ENCODE data around the gene TRERF1.
"Not testable (repeated sequence)": the region's sequence is repeated elsewhere in the genome, so short reads cannot be mapped to it uniquely, and the experiment has no call there.

The TRERF1 gene

DNA sequence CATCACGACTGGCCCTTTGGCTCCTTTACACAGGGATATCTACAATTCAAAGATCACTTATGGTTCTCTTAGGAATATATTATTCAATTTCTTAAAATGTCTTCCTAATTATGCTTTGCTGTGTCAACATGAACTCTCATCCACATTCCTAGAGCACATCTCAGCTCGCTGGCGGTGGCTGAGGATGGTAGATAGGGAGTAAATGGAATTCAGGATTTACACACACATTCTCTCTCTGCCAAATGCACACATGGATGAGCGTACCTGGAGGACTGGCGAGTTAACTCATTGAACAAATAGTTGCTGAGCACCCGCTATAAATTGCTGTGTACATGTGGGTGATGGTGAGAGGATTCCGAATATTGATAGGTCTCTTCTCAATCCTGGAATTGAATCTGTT is 229.3 kb downstream of the TRERF1 start:
- no peak for DNase-seq (ENCODE audit: low spot score)

DNA sequence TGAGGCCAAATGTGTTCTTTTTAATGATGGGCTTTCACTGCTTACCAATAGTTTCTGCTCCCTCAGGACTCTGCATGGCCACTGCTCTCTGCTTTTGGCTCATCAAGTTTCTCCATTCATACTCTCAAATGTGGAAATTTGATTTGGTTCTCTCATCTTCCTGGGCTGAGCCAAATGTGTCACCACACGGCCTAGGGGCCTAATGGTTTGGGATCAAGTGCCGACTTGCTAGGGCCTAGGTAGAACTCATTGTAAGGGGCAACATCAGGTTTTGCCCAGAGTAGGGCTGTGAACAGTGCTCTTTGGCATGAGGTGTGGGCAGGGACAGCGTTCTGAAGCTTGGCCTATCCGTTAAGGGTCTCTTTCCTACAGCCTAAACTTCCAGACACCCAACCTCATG is 230.2 kb downstream of the TRERF1 start:
- no peak for DNase-seq (ENCODE audit: low spot score)

DNA sequence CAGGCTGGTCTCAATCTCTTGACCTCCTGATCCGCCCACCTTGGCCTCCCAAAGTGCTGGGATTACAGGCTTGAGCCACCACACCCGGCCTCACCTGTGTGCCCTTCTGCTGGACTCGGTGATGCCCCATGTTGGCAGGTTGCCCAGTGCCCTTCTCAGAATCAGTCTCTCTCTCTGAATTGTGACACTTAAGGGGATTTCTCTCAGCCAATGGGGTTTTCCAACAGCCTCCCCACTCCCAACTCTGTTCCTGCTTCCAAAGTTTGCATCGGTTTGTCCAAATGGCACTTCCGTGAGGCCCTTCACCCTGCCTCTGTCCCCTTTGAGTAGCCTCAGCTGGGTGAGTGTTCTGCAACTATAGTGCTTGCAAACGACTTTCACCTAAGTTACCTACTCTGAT is 230.9 kb downstream of the TRERF1 start:
- DNase-seq (ENCODE audit: low spot score) = no peak

DNA sequence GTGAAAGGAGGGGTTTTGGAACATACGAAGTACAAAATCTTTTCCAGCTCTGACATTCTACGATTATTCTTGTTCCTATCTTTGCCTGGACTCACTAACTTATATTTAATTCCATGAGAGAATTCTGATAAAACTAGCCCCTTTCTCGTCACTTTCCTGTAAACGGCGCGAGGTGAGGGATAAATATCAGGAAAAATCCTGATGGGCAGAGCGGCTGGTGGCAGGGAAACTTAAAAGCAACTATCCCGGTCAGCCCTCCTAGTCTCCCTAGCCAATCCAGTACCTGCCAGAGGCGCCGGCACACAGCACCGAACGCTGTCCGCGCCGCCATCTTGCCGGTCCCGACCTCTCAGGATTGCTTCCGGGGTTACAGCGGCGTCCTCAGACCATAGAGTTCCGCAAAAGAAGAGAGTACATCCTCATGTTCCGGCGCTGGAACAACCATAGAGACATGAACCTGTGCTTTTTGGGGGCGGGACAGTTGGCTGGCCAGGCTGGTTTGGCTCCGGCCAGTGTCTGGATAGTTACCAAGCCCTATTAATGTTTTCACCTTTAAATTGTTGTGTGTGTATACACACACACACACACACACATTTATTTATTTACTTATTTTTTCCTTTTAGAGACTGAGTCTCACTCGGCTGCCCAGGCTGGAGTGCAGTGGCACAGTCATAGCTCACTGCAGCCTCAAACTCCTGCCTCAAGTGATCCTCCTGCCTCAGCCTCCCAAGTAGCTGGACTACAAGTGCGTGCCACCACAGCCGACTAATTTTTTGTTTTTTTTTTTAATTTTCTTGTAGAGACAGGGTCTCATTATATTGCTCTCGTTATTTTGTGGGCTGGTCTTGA is 234.0 kb downstream of the TRERF1 start, which contains the start of gene MRPS10:
Gene MRPS10, minus strand, starts transcription at position 343 of the 849 bp plus-strand sequence. Its CDS starts 12 bp downstream, at position 331.
- peak; percentile 91 for DNase-seq (ENCODE audit: low spot score)

DNA sequence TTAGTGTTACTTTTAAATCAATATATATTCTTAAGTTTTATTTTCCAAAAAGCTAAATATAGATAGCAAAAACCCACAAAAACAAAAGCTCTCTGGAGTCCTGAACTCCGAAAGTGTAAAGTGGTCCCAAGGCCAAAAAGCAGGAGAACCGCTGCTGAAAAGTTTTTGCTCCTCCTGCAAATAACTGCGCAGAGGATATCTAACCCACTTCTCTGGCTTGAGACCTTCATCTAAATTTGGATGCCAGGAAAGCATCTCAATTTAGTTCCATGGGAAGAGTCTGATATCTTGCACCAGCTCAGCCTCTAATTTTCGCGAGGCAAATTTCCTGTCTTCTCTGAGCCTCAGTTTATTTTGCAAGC is 234.6 kb downstream of the TRERF1 start:
- no peak for DNase-seq (ENCODE audit: low spot score)

DNA sequence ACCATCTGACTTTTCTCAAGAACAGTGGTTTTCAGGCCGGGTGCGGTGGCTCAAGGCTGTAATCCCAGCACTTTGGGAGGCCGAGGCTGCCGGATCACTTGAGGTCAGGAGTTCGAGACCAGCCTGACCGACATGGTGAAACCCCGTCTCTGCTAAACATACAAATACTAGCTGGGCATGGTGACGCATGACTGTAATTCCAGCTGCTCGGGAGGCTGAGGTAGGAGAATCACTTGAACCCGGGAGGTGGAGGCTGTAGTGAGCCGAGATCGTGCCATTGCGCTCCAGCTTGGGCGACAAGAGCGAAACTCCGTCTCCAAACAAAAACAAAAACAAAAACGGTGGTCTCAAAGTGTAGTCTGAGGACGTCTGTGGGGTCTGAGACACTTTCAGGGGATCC is 235.2 kb downstream of the TRERF1 start:
- not testable (repeated sequence) for DNase-seq (ENCODE audit: low spot score)

DNA sequence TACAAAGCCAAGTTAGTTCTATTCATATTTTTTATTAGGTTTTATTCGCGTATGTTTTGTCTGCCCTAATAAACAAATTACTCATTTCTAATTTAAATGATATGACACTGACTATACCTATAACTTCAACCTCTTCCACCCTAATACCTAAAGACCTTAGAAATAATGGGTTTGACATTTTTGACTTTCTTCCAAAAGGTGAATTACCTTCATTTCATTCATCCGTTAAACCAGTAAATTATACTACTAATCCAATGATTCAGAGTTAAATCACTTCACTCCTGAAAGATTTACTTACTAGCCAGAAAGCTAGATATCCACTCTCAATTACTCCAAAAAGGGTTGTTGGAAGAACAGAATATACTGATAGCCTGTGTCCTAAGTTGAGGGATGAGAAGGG is 239.3 kb downstream of the TRERF1 start:
- no peak for DNase-seq (ENCODE audit: low spot score)

DNA sequence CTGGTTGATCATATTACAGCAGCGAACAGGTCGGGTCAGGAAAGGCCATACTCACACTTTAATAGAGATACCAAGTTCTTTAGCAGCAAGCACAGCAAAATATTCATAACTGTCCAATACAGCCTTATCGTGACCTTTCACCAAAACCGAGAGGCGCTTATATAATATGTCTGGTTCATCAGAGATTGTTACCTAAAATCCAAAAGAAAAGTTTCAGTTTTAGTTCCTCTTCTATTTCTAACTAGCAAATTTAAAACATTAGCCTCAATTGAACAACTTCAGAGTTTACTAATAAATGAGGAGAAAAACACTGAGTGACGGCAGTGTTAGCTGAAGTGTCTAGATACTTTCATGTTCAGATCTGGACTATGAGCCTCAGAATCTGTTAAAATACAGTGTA is 240.0 kb downstream of the TRERF1 start:
- DNase-seq (ENCODE audit: low spot score) = no peak

DNA sequence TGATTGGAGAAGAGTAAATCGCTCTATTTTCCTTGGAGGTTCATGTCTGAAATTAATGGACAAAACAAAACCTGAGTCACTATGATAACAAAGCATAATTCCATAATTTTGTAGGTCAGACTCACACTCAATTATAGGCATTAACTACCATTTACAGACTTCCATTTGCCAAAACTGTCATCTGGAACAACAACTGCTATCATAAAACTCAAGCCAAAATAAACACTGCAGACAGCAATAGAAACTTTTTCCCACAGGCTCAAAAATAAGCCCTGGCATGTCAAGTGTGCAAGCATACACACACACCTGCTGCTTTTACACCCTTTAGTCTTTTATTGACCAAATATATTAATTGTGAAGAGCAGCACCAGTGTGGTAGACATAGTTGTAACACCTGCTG is 241.2 kb downstream of the TRERF1 start:
- no peak for DNase-seq (ENCODE audit: low spot score)

DNA sequence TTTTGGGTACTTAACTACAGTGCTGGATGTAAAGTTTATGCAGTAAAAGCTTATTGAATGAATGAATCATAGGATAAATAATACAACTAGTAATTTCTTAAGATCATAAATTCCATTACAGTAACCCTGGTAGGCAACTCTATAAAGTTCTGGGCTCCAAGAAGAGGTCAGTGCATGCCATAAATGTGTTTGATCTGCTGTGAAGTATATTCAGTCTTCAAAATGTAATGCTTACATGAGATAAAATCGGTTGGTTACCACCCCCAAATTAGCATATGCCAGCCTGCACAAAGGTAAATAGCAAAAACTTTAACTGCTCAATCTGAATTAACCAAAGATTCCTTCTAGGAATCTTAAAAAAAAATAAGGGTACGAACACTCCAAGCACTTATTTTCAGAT is 244.2 kb downstream of the TRERF1 start:
- DNase-seq (ENCODE audit: low spot score) = not testable (repeated sequence)

DNA sequence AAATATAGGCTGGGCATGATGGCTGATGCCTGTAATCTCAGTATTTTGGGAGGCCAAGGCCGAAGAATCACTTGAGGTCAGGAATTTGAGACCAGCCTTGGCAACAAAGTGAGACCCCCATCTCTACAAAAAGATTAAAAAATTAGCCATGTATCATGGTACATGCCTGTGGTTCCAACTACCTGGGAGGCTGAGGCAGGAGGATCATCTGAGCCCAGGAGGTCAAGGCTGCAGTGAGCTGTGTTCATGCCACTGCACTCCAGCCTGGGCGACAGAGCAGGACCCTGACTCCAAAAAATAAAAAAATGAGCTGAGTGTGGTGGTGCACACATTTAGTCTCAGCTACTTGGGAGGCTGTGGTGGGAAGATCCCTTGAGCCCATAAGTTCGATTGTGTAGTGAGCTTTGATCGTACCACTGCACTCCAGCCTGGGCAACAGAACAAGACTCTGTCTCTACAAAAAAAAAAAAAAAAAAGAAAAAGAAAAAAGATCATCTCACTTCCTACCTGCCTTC is 246.9 kb downstream of the TRERF1 start:
- no peak for DNase-seq (ENCODE audit: low spot score)

DNA sequence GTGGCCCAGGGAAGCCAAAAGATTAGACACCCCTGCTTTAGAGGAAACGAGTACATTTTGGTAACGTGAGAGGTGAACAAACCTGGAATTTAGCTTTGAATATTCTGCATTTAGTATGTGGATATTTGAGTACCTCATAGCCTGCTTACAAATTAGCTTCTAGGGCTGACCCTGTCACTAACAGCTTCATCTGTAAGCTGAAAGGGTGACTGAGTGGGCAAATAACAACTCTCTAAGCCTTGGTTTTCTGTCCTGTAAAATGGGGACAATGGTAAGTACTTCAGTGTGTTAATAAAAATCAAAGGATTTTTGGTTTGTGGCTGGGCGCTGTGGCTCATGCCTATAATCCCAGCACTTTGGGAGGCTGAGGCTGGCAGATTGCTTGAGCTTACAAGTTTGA is 248.5 kb downstream of the TRERF1 start:
- DNase-seq (ENCODE audit: low spot score) = no peak

DNA sequence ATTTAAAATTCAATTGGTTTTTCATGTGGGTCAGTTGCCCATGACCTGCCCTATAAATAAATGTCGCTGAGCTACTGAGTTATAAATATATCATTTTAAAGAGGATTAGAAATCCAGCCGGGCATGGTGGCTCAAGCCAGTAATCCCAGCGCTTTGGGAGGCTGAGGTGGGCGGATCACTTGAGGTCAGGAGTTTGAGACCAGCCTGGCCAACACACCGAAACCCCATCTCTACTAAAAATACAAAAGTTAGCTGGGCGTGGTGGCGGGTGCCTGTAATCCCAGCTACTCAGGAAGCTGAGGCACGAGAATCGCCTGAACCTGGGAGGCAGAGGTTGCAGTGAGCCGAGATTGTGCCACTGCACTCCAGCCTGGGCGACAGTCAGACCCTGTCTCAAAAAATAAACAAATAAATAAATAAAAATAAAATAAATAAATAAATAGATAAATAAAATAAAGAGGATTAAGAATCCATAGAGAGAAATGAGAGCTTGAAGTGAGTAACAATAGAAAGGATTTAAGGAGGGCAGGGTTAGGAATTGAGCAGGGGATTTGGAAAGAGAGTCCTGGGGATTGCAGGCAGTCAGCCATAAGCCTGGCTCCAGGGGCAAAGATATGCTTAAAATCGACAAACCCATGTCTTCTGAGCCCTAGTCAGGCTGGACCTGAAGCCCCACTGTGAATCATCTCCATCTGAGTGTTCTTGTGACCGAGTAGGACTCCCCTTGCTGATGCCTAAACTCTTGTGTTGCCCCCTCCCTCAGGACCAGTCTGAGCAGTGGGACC is 249.4 kb downstream of the TRERF1 start:
- DNase-seq (ENCODE audit: low spot score) = not testable (repeated sequence)

DNA sequence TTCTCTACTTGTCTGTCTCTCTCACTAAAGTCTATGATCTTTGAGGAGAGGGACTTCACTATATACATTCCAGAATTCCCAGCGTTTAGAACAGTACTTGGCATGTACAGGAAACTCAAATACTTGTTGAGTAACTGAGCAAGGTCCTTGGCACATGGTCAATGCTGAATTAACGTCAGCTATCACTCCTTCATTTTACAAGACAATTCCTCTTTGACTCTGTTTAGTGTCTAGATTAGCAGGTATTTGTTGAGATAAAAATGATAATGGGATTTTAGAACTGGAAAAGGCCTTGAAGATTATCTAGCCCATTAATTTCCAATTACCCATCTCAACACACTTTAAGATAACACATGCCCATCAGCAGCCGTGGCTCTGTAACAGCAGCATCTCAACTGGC is 250.3 kb downstream of the TRERF1 start:
- DNase-seq (ENCODE audit: low spot score) = no peak

DNA sequence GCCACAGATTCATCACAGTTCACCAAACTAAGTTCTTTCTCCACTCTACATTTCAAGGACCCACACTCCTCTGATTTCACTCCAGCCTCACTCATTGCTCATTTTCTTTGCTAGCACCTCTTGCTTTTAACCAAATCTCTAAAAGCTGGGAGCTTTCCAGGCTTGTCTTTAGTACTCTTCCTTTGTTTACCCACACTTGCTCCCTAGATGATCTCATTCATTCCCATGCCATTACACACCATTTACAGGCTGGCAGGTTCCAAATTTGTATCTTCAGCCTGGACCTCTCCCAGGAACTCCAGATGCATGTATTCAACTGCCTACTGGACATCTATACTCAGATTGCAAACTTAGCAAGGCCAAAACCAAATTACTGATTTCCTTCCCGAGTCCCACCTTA is 251.7 kb downstream of the TRERF1 start:
- peak; percentile 73 for DNase-seq (ENCODE audit: low spot score)

DNA sequence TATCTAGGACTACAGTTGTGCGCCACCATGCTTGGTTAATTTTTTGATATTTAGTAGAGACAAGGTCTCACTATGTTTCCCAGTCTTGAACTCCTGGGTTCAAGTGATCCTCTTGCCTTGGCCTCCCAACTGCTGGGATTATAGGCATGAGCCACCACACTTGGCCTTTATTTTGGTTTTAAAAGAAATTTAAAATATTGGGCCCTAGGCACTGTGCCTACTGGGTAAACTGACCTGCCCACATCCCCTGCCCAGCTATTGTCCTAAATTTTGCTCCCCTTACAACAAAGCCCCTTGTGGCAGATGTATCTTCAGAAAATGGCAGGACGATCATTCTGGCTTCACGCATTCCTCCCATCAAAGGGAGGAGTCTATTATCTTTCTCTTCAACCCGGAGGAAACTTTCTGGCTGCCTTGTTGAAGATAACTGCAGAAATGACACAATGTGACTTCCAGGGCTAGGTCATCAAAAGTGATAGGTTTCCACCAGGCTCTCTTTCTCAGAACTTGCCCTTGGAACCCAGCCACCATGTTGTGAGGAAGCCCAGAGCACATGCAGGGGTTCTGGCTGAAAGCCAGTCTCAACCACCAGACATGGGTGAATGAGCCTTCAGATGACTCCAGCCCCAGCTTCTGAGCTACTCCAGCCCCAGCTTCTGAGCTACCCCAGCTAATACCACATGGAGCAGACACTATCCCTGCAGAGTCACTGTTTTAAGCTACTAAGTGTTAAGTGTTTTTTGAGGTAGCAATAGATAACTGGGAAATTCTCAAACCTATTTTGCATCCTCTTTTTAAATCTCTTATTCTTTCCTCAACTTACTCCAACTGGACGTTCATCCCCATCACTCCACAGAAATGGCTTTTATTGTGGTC is 252.4 kb downstream of the TRERF1 start:
- no peak for DNase-seq (ENCODE audit: low spot score)

DNA sequence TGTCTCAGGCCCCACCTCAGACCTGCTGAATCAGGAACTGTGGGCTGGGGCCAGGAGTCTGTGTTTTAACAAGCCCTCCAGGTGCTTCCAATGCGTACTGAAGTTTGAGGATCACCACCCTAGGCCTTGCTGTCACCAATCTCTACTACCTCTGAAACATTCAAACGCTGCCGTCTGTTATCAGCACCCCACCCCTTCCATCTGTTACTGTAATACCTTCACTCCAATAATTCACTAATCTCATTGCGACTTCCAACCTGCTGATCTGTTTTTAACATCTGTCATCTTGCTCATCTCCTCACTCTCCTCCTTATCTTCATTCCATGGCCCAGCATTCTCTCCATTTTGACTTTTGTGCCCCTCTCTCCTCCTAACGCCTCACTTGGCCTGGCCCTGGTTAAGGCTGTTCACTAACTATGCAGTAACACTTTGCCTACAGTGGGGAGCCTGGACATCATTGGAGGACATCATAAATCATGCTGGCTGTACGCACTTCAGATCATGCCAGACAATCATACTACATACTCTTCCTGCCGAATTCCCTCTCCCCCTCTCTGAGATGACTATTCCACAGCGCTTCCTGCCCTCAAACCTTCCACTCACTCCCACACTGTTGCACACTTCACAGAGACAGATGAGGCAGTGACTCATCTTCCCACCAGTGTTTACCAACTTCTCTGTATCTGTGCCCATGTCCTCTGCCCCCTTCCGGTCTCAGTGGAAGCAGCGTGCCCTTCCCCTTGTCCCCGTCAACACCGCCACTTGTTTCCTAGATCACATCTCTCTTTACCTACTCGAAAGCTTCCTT is 254.0 kb downstream of the TRERF1 start:
- peak; percentile 51 for DNase-seq (ENCODE audit: low spot score)

DNA sequence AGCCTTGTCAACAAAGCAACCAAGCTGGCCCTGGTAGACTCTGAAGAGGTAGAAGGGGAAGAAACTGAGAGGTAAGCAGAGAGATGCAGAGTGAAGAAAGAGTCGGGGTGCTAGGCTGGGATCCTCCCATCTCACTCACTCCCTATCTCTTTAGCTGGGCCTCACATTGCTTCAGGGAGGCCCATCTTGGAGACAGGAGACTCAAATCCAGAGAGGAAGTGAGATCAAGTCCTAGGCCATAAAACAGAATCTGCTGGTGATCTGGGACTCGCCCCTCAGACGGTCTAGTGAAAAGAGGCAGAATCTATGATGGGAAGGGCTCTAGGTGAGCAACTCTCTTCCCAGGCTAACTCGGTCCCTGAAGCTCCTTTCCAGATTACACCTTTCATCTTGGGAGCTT is 256.3 kb downstream of the TRERF1 start:
- DNase-seq (ENCODE audit: low spot score) = no peak

DNA sequence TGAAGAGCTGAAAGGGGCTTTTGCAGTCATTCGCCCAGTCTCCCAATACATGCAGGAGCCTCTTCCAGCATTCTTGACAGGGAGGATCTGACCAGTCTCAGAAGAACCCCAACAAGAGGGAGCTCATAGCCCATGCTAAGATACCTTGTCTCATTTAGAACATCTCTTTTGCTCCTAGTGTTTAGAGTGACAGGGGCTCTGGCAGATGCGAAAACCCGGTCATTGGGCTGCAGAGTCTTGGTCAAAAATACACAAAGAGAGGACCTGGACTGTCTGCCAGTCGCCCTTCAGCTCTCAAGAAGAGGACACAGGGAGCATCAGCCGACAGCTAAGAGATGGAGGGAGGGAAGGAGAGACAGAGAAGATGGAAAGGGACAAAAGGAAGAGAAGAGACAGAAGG is 257.7 kb downstream of the TRERF1 start:
- no peak for DNase-seq (ENCODE audit: low spot score)

DNA sequence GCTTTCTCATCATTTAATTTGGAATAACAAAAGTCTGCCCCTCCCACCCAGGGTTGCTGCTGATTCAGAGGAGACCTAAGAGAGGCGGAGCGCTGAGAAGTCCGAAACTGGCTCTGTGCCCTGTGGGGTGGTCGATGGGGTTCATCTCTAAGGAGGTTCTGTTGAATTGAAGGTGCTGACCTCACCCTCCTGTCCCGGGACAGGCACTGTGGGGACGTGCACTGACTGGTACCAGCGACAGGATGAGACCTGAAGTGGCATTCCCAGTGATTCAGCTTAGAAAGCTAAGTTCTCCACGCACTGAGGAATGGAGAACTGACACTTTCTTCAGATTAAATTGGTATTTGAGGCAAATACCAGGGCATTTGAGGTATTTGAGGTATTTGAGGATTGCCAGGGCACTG is 258.2 kb downstream of the TRERF1 start:
- no peak for DNase-seq (ENCODE audit: low spot score)

DNA sequence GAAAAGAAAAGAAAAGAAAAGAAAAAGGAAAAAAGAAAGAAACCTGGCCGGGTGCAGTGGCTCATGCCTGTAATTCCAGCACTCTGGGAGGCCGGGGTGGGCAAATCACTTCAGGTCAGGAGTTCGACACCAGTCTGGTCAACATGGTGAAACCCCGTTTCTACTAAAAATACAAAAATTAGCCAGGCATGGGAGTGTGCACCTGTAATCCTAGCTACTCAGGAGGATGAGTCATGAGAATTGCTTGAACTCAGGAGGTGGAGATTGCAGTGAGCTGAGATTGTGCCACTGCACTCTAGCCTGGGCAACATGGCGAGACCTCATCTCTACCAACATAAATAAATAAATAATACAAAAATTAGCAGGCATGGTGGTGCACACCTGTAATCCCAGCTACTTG is 259.3 kb downstream of the TRERF1 start:
- DNase-seq (ENCODE audit: low spot score) = not testable (repeated sequence)
